ENCODE data around the gene OPCML. TPM values are rescaled to one million over a fixed set of nuclear protein-coding genes. Genes with fewer than 3 reads are reported as not detected.

OPCML gene
- total RNA-seq, 1 donor from 2014 or later = 0.12 TPM

GRCh38 chr11:133265530-133266035 is 266.7 kb downstream of the OPCML start:
- Histone ChIP-seq H3K27ac (no peak overlapping the region), H3K4me3 (no peak overlapping the region), H3K4me1 (no peaks in the 10 kb centered on the region), H3K27me3 (ENCODE audit: low read depth) (no peaks in the 10 kb centered on the region), H3K9me3 (no peaks in the 10 kb centered on the region), H3K36me3 (no peaks in the 10 kb centered on the region)
- intact Hi-C loops (cut with DNase I) = no loop called here
- ATAC-seq = no peak
- DNase-seq = no peak
- no peak for TF ChIP-seq CTCF (IDR thresholded peaks at IDR 0.05)

- H3K9me3 ChIP-seq = no peaks in the 10 kb centered on the region
- H3K27ac ChIP-seq = no peak overlapping the region
- no peaks in the 10 kb centered on the region for H3K27me3 ChIP-seq (ENCODE audit: low read depth)
- no peaks in the 10 kb centered on the region for H3K4me1 ChIP-seq
- no peak for TF ChIP-seq CTCF (IDR thresholded peaks at IDR 0.05)
- DNase-seq (no peak), ATAC-seq (peak; percentile 92 to 93)
- H3K36me3 ChIP-seq = no peaks in the 10 kb centered on the region
- intact Hi-C loops (cut with DNase I) = no loop called here
- no peak overlapping the region for H3K4me3 ChIP-seq
Measured at GRCh38 chr11:133263332-133263731, 269.0 kb downstream of the OPCML start.

DNA sequence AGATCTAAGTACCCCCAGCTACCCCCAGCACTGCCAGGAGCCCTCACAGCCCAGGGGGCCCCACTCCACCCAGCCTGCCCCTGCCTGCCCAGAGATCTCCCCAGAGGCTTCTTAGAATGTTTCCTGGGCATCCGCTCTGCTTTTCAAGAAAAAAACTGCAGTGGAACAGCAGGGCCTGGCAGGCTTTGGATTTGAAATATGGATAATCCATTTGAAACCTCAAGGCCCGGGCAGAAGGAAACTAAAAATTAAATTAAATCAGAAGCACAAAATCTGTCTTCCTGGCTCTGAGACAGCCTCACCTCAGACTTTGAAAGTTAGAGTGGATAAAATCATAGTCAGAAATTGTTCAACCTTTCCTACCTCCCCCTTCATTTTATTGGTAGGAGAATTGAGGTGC is 273.6 kb downstream of the OPCML start:
- no peaks in the 10 kb centered on the region for H3K9me3 ChIP-seq
- no peak overlapping the region for H3K27ac ChIP-seq
- intact Hi-C loops (cut with DNase I) = no loop called here
- no peaks in the 10 kb centered on the region for H3K27me3 ChIP-seq (ENCODE audit: low read depth)
- no peaks in the 10 kb centered on the region for H3K36me3 ChIP-seq
- ATAC-seq (no peak), DNase-seq (no peak)
- H3K4me3 ChIP-seq = no peak overlapping the region
- no peaks in the 10 kb centered on the region for H3K4me1 ChIP-seq
- no peak for TF ChIP-seq CTCF (IDR thresholded peaks at IDR 0.05)

- Histone ChIP-seq H3K4me1 (no peaks in the 10 kb centered on the region), H3K4me3 (no peak overlapping the region), H3K36me3 (no peaks in the 10 kb centered on the region), H3K27me3 (ENCODE audit: low read depth) (no peaks in the 10 kb centered on the region), H3K9me3 (no peaks in the 10 kb centered on the region), H3K27ac (no peak overlapping the region)
- ATAC-seq (no peak), DNase-seq (no peak)
- intact Hi-C loops (cut with DNase I) = no loop called here
- TF ChIP-seq CTCF (IDR thresholded peaks at IDR 0.05) = no peak
Measured at GRCh38 chr11:133254601-133255000, 277.7 kb downstream of the OPCML start.

GRCh38 chr11:133253570-133253969 is 278.7 kb downstream of the OPCML start:
- intact Hi-C loops (cut with DNase I) = no loop called here
- ATAC-seq = no peak

More at GRCh38 chr11:133253570-133253969, 278.7 kb downstream of the OPCML start:
- H3K9me3 ChIP-seq = no peaks in the 10 kb centered on the region
- H3K36me3 ChIP-seq = no peaks in the 10 kb centered on the region
- no peak overlapping the region for H3K27ac ChIP-seq
- H3K4me1 ChIP-seq = no peaks in the 10 kb centered on the region
- H3K27me3 ChIP-seq (ENCODE audit: low read depth) = no peaks in the 10 kb centered on the region
- DNase-seq = no peak
- TF ChIP-seq CTCF (IDR thresholded peaks at IDR 0.05) = no peak
- no peak overlapping the region for H3K4me3 ChIP-seq

Data from lower lobe of right lung (tissue), 2 donors.